HG03565 (cell line): ENCODE measurements around the gene MYOG.

Experiments used
- ATAC-seq: cut with Tn5 transposase; IDR thresholded peaks from one replicate; pipeline ENCODE4 v1.9.1; 2021; ENCODE audit warnings: mild to moderate bottlenecking, moderate library complexity; ENCODE audit not compliant: unreplicated experiment

The MYOG gene

GRCh38 chr1:203048555-203049051, 37.2 kb downstream of the MYOG start:
- no peak for ATAC-seq

GRCh38 chr1:203048086-203048485, 37.7 kb downstream of the MYOG start:
- ATAC-seq, result no peak

GRCh38 chr1:203046984-203047630, 38.7 kb downstream of the MYOG start:
- ATAC-seq, result no peak

GRCh38 chr1:203045821-203046594, 39.8 kb downstream of the MYOG start:
- no peak for ATAC-seq

GRCh38 chr1:203045336-203045735, 40.5 kb downstream of the MYOG start:
- ATAC-seq, result no peak

GRCh38 chr1:203044546-203045250, 41.1 kb downstream of the MYOG start:
- ATAC-seq, result no peak

GRCh38 chr1:203043830-203044545, 41.8 kb downstream of the MYOG start:
- ATAC-seq, result no peak

GRCh38 chr1:203041351-203041932, 44.4 kb downstream of the MYOG start:
- ATAC-seq, result no peak

- ATAC-seq, result no peak
These were observed 45.1 kb downstream of the MYOG start for GRCh38 chr1:203040513-203041275.

GRCh38 chr1:203039609-203040512, 46.0 kb downstream of the MYOG start:
- ATAC-seq, result no peak

- ATAC-seq, result no peak
These were observed 46.8 kb downstream of the MYOG start for GRCh38 chr1:203038891-203039608.

GRCh38 chr1:203038217-203038741, 47.5 kb downstream of the MYOG start:
- no peak for ATAC-seq

- ATAC-seq, result no peak
These were observed 48.2 kb downstream of the MYOG start for GRCh38 chr1:203037509-203038190.

GRCh38 chr1:203036537-203036936, 49.3 kb downstream of the MYOG start:
- ATAC-seq, result no peak

- ATAC-seq, result no peak
These were observed 49.7 kb downstream of the MYOG start for GRCh38 chr1:203036135-203036534.

GRCh38 chr1:203035111-203036000, 50.5 kb downstream of the MYOG start:
- no peak for ATAC-seq
